HL-60/S4 treated with retinoic acid at 250 ng/mL for 4 days and 3 days (cell line): Measurements from ENCODE around the gene NCOA4.
"Not testable (repeated sequence)": the region's sequence is repeated elsewhere in the genome, so short reads cannot be mapped to it uniquely, and the experiment has no call there.

Experiments
- in situ Hi-C: fragments of 300-500 bp; cut with MboI; formaldehyde crosslinking; loops from 2 replicates; pipeline ENCODE4 v1.7.0; 2022; ENCODE audit warnings: low sequenced_read_pairs

Gene NCOA4

DNA sequence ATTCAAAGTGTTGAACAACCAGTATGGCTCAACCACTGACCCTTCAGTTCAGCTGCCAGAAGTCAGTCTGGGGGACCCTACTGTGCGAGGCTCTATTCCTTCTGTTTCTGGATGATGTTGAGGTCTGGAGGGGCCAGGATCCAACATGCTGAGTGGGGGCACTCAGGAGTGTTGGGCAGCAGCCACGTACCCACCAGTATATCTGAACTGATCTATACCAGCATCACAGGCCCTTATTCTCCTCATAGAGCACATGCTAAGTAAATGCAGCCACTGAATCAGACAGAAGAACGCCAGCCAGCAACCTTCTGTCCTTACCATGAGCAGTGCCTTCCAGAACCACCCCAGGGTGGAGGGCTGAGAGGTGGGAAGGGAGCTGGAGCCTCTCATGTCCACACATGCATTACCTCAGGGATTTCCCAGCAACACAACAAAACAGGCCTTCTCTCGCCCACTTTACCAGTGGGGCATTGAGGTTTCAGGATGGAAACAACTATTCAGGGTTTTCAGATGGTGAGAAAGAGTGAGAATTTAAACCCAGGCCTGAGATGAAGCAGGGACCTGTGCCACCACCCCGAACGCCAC lies 22.5 kb upstream of the NCOA4 start:
- in situ Hi-C loops = no loop called here

DNA sequence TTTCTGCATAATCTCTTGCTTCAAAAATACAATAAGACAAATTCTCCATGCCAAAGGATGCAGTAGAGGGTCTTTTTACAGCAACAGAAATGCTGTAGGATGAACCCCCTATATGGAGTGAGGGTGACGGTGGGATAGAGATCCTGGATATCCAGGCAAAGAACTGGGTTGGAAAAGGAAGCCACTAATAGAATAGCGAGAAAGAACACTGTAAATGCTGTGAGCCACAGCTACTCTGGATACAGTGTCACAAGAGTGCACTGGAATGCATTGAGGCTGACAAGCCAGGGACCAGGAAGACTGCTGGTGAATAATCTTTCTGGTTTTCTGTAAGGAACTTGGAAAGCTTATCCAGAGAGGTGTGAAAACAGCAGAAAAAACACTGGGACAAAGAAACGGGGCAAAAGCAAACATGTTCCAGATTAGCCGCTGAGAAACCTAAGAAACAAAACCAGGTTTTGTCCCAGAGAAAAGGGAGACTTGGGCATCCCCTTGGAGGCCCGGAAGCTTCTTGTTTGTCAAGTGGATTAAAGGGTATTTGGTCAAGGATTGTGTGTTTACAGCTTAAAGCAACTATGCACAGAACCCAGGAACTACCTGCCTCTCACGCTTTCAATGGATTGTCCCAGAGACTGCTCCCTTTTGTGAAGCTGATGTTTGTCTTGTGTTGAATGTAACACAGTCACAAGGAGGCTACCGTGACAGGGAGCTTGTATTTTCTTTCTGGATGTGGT lies 21.8 kb upstream of the NCOA4 start:
- in situ Hi-C loops = no loop called here

DNA sequence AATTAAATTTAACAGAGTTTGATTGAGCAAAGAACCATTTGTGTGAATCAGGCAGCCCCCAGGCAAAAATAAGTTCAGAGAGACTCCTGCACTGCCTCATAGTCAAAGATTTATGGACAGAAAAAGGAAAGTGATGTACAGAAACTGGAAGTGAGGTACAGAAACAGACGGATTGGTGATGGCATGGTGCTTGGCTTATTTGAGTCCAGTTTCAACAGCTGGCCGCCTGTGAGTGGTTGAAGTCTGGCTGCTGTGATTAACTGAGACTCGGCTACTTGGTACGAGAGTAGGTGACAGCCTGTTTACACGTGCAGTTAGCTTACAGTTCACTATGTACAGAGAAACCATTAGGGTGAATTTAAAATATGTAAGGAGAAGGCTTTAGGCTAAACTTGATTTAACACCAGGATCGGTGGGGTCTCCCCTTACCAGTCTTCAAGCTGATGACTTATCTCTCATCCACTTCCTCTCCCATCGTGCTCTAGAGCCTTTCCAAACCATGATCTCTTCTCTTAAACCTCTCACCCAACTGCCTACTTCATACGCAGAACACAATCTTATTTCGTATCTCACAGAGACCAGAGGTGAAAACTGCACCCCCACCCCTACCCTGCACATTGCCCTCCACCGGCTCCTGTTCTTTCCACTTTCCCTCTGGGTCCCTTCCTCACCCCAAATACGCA lies 20.7 kb upstream of the NCOA4 start:
- in situ Hi-C loops = no loop called here

DNA sequence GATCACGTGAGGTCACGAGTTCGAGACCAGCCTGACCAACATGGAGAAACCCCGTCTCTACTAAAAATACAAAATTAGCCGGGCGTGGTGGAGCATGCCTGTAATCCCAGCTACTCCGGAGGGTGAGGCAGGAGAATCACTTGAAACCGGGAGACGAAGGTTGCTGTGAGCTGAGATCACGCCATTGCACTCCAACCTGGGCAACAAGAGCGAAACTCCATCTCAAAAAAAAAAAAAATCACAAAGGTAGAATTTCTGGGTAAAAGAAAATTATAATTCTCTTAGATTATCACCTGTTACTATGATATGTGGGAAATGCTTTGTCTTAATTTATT lies 19.0 kb upstream of the NCOA4 start:
- in situ Hi-C loops = not testable (repeated sequence)

DNA sequence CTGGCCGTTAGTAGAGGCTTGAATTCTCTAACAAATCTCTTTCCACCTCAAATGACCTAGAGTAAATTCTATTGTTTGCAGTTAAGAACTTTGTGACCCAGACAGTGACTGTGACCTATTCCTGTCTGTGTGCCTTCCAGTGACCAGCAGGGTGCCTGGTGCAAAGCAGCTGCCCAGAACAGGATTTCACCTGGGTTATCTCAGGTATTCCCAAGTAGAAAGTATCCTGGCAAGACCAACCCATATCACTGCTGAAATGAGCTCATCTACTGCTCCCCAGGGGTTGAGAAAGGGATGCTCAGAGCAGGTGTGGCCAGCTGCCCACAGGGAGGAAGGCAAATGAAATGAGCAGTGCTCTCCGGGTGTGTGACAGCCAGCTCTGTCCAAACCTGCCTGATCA lies 17.7 kb upstream of the NCOA4 start:
- in situ Hi-C loops = no loop called here

DNA sequence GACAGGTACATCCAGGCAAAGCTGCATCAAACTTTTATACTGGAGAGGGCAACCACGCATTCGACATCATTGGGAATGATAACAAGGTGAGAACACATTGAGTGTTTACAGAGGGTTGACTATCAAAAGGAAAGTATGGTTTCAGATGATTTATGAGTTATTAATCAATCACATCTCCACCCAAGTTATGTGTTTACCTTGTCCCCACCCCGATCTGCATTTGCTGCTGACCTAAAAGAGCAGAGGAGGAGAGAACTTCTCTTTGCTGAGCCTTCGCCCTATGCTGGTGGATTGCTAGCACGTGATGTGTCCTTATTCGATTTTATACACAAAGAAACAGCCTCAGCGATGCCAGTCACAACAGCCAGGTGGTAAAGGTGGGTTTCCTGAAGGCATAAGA lies 15.8 kb upstream of the NCOA4 start, which contains the start of gene MSMB:
TSS of gene MSMB (minus strand) at position 9 of the 400 bp plus-strand sequence. CDS start 32 bp downstream, outside the sequence.
- in situ Hi-C loops = no loop called here

DNA sequence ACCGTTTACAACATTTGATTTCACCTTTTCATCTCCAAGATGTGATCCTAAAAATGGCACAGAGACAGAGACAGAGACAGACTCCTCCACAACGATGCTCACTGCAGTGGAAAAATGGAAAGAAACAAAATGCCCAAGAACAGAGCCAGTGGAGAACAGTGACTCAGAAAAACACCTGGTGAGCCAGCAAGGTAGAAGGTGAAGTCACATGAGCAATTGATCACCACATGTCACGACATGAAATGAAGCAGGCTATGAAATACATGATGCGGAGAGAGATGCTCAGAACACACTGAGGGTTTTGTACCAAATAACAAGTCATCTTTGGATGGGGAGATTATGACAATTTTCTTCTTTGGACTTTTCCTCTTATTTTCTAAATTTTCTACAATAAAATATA lies 12.1 kb upstream of the NCOA4 start:
- in situ Hi-C loops = no loop called here

DNA sequence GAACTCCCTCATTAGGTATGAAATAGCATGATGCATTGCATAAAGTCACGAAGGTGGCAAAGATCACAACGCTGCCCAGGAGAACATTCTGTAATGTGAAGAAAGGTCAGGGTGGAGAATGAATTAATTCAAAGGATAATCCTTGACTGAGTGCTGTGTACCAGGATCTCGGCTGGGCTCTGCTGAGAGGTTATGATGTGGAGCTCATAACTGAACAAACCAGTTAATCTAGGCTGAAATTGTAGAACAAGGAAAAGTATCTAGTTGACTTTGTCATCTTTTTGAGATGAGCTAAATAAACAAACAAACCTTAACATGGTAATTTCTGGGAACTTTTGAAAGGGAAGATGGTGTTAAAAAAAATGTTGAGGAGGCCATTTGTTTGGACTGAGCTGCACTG lies 9.6 kb upstream of the NCOA4 start:
- in situ Hi-C loops = no loop called here

DNA sequence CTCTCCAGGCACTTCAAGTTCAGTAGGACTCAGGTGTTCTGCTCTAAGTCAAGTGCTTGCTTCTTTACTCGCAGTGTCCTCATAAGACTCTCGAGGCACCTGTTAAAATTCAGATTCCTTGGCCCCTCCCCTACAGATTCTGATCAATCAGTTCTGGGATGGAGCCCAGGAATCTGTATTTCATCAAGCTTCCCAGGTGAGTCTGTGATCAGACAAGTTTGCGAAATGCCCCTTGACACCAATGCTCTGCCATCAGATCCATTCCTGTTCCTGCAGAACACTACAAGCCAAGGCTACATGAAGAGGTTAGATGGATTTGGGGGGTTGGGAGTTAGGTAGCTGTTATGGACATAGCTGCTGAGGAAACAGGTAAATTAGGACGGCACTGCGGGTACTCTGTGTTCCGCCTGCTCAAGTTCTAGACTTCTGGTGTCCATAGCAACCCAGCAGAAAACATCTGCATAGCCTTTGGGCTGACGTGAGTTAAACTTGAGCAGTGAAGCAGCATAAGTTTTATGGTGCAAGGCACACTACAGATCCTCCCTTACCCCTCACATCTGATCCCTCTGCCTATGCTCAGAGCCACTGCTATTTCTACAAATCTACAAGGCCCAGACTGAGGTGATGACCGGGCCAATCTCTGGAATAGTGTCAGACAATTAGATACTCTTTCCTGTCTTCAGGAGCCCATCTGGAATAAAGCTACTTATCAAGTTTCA lies 6.8 kb upstream of the NCOA4 start:
- in situ Hi-C loops = no loop called here

DNA sequence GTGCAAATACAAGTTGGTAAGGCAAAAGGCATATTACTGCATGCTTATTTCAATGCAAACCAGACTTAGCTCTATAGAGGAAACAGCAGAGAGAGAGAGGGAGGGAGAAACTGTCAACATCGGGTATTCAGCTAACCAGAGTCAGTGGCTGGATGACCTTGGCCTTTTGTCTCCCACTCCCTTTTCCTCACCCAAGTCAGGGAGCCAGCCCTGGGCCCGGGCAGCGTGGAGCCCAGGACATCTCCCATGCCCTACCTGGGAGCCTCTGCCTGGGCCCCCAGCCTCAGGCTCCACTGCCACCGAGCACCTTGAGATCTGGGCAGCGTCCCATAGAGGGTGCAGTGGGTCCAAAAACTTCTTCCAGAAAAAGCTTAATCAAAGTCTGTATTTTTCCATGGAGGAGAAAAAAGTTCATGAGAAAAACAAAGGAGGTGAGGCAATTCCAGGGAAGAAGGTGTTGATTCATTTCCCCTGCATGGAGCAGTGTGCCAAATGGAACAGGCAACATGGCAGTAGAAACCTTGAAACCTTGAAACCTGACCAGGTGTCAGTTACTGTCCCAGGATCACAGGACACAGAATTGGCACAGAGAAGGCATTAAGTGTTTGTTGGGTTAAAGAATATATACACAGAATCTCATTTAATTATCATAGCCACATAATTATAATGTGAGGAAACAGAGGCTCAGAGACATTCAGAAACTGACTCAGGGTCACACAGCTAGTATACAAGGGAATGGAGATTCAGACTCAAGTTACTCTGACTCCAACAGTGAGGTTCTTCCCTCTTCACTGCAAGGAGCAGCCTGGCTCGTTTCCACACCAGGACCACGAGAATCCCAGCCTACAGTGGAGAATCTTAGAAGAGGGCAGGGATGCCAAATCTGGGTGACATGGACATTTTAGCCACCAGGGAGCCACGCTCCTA lies 5.8 kb upstream of the NCOA4 start:
- in situ Hi-C loops = no loop called here

DNA sequence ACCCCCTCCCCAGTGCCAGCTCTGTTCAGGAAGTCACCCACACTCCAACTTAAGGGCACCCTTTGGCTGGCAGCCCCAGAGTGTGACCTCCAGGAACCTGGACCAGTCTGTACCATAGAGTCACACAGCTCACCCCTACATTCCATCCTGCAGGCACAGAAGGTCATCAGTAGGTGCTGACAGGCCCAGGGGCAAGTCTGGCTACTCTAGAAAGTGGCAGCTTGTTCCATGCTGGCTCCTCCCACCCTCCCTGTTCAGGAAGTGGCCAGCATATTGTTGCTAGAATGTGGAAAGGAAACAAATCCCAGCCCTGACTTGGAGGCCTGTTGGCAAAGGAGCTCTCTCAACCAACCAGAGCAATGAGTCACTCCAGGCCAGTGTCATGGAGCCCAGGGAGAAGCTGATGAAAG lies 3.2 kb upstream of the NCOA4 start:
- in situ Hi-C loops = no loop called here

DNA sequence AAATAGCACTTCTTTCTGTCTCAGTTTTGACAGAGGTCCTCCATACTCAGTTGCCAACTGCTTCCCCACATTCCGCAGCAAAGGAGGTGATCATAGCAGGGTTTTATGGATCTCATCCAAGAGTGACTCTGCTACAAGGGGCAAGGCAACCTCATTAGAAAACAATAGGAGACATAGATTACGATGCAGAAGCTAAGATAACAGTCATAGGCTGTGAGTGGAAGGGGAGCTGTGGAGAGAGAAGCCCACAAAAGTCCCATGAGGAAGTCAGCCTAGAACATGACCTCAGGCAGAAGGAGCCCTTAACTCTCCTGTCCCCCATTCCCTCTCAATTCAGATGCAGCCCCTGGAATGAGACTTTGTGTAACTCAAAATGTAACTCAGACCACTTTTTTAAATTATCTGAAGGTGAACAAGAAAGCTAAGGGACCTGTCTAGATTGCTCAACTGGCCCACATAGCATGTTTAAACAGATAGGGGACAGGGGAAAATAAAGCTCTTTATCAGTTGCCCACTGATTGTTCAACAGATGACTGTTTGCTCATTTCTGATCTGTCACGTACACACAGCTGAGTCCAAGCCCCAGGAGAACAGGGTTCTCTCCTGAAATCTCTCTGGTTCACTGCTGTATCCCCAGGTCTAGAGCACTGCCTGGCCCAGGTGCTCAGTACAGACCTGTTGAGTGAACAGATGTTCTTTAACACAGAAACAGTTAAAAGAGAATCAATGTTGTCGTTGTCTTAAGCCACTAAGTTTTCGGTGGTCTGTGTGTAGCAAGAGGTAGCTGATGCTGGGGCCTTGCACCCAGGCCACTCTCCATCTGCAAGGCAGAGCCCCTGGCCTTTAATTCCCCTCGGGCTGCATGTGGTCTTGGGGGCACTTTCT lies 1.5 kb upstream of the NCOA4 start:
- in situ Hi-C loops = no loop called here

DNA sequence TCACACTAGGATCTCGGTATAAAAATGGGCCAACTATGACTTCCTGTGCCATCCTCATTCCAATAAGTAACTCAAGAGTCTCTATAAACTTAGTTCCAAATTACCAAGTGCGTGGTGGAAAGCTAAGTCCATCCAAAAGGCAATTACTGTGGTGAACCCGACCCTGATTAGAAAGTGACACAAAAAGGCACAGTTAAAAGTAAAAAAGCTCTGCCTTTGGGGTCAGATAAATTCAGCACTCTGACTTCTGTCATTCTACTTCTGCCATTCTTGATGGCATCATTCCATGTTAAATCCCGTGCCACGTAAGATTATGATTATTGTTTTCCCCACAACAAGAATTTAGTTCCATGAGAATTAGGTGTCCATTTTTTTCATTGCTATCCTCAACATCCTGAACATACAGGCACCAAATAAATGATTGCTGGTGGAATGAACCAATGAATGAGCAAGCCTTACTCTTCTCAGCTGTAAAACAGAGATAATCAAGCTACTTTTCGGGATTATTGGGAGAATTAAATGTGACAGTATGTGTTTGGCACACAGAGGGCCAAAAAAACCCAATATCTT lies 877 bp downstream of the NCOA4 start:
- in situ Hi-C loops = no loop called here

DNA sequence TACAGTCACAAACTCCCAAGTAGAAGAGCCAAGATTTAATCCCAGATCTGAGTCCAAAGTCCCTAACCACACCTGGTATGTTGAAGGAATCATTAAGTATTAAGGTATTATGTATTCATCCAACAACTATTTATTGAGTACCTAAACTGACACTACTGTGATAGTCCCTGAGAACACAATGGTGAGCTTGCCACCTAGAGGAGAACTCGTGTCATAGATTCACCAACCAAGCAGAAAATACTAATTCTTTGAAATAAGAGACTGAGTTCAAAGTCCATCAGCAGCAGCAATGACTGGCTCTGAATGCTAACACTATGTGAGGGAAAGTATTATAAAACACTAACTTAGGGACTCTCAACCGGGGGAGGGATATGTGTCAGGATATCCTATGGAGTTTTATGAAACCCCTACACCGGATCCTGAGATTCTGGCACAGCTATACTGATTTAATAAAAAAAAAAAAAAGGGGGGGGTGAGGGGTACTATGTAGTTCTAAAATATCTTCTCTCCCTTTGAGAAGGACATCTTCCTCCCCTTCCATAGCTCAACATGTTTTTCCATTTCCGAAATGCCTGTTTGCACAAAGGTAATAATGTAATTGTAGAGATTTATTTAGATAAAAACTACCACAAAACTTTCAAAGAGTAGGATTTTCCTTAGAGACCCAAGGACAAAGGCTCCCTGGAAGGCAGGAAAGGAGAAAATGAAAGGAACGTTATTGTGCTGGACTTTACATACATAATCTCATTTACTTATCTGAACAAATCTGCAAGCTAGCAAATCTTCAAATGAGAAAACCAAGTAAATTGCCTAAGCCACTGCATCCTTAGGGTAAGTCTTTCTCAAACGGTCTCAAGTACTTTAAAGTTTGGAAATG lies 1.6 kb downstream of the NCOA4 start:
- in situ Hi-C loops = no loop called here

DNA sequence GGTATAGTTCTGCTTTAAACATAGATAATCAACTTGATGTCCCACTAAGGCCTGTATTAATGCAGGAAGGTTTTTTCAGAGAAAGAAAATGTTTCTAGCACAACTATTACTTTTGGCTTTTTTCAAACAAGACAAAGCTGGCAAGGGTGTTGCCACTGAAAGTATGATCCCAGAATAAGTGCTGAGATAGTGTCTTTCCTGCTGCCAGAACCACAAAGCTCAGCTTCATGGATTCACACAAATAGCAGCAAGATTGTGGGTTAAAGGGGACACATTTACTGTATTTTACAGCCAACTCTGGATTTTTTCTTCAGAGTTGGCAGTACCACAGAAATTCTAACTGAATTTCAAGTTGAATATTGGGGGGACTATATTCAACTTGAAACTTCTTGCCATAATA lies 4.3 kb downstream of the NCOA4 start:
- in situ Hi-C loops = no loop called here

DNA sequence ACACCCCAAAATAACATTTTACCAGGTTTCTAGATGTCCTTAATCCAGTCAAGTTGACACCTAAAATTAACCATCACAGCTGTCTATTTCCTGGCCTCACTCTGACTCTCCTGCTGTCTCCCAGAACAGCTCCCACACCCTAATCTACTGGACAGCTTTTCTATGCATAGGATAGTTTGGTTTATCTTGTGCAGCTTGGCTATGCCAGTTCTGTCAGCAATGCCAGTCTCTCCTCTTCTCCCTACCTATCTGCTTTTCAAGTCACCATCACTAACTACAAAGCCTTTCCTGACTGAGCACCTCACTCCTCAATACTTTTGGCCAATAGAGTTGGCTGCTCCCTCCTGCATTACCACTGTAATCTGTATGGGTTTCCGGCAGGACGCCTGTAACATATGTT lies 5.0 kb downstream of the NCOA4 start:
- in situ Hi-C loops = no loop called here

DNA sequence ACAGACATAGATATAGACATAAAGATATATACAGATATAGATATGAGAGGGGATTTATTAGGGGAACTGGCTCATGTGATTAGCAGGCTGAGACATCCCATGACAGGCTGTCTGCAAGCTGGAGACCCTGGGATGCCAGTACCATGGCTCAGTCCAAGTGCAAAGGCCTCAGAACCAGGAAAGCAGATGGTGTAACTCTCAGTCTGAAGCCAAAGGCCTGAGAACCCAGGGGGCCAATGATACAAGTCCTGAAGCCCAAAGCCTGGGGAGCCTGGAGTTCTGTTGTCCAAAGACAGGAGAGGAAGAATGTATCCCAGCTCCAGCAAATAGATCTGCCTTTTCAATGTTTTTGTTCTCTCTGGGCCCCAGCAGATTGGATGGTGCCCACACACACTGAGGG lies 5.5 kb downstream of the NCOA4 start:
- in situ Hi-C loops = no loop called here

DNA sequence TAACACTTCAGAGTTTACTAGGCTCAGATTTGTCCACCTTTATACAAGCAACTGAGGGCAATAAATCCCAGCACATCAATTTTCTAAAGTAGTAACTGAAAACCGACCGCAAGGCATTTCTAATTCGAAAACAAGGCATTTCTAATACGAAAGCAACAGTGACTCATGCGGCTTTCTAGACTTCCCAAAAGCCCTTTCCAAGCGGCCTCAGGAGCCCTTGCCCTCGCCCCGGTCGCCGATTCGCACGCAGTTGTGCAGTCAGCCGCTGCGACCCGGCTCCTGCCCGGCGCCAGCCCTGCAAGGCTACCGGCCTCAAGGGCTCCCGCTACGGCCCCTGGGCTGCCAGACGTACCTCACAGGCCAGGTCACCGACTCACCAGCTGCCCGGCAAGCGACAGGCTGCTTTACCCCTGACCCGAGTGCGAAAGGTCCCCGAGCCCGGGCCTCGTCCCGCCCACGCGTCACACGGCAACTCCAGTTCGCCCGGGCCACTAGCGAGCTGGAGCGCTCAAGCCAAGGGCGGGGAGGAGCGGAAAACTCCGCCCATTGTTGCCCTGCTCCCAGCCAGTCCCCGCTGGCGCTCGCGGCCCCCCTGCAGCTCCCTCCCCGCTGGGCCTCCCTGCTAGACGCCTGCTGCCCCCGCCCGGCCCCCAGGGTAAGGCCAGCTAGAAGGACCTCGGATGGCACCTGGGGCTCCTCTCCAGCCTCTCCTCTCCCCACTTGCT lies 7.3 kb downstream of the NCOA4 start:
- in situ Hi-C loops = no loop called here
